Thymus (tissue), 11 donors: ENCODE results near the gene TBC1D16. TPM values are rescaled to one million over a fixed set of nuclear protein-coding genes. Genes with fewer than 3 reads are reported as not detected.

Experiments used
- DNase-seq, 9 donors: peaks; one replicate each; pipeline ENCODE4 v3.0.0-alpha.2; 2013; ENCODE audit warnings: low spot score in 9 of 9, low read depth in 6 of 9, missing footprints in 1 of 9
- H3K27ac ChIP-seq, 2 donors: one replicate each; pipeline ENCODE4 v1.5.1; 2013; ENCODE audit warnings: control low read depth in 1 of 2, low read depth in 1 of 2, low read length in 1 of 2, mild to moderate bottlenecking in 1 of 2, moderate library complexity in 1 of 2
- H3K27me3 ChIP-seq, 2 donors: one replicate each; pipeline ENCODE4 v1.5.1; 2013; ENCODE audit warnings: low read length in 1 of 2; ENCODE audit not compliant: control insufficient read depth in 2 of 2, insufficient read depth in 1 of 2
- H3K36me3 ChIP-seq, 2 donors: one replicate each; pipeline ENCODE4 v1.5.1; 2013; ENCODE audit warnings: low read length in 1 of 2, mild to moderate bottlenecking in 1 of 2, moderate library complexity in 1 of 2; ENCODE audit not compliant: control insufficient read depth in 2 of 2, insufficient read depth in 2 of 2
- H3K4me1 ChIP-seq, 2 donors: one replicate each; pipeline ENCODE4 v1.5.1; 2013; ENCODE audit warnings: low read length in 2 of 2; ENCODE audit not compliant: control insufficient read depth in 2 of 2, insufficient read depth in 2 of 2
- H3K4me3 ChIP-seq, 2 donors: one replicate each; pipeline ENCODE4 v1.5.1; 2013; ENCODE audit warnings: low read length in 2 of 2, control low read depth in 1 of 2, mild to moderate bottlenecking in 1 of 2
- H3K9me3 ChIP-seq, 2 donors: one replicate each; pipeline ENCODE4 v1.5.1; 2013; ENCODE audit warnings: low read length in 1 of 2, mild to moderate bottlenecking in 1 of 2; ENCODE audit not compliant: control insufficient read depth in 2 of 2, insufficient read depth in 1 of 2
- WGBS: extraction: QIAGEN DNeasy Blood & Tissue Kit; methylation state at CpG from one replicate; pipeline ENCODE4 v1.1.7; 2013; 5-methylcytosine and 5-hydroxymethylcytosine counted together
- polyA plus RNA-seq: library from polyadenylated mRNA; stranded (reverse); fragments of 200-250 nt; gene quantifications from one replicate; pipeline ENCODE4 v1.2.3, GENCODE V29; 2013
- total RNA-seq: library from RNA; stranded (reverse); fragments of 120-200 nt; gene quantifications from one replicate; pipeline ENCODE4 v1.2.4, GENCODE V29; 2013
- donor health status: healthy.

Gene TBC1D16
- total and polyA plus RNA-seq, 2 donors = 3.7 to 4.2 TPM

DNA sequence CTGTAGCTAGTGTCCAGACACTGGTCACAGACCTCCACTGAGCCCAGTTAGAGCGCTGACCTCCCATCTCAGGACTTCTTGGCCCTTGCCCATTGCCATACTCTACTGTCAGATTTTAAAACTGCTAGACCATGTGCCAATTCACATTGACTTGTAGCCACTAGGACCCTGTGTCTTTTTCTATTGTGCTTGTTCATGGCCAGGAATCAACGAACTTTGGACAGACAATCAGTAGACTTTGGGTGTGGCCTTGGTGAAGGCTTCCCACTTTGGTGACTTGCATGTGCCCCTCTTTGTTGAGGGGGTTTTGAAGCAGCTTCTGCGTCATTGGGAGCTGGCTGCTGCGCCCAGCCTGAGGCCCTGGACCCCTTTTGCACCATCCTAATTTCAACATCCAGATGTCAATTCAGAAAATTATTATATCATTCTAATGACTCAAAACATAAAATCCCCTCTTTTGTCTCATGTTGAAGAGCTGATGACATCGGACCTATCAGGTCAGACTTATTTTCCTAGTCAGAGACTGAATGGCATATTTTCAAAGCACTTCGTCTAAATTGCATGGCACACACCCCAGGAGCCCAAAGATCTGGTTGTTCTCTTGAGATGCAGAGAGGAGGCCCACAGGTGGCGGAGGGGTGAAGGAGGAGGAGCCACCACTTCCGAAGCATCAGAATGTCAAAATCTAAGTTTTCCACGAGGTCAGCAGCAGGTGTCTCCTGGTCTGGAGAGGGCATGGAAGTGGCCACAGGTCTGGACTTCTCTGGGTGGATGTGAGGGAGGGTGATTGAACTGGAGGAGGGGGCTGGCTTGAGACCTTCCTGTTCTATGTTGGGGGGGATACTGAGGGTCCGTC lies 103.0 kb downstream of the TBC1D16 start:
- DNase-seq = no peak
- no peaks in the 10 kb centered on the region for H3K36me3 ChIP-seq
- H3K27ac ChIP-seq = no peak overlapping the region
- peaks cover 37 to 87% of the 10 kb centered on the region in 2 donors for H3K27me3 ChIP-seq
- H3K9me3 ChIP-seq = peaks cover 0 to 3% of the 10 kb centered on the region in 2 donors
- H3K4me3 ChIP-seq = no peak overlapping the region
- H3K4me1 ChIP-seq = peaks cover 2 to 23% of the 10 kb centered on the region in 2 donors
- WGBS = 68% methylated on average over 10 of the region's 10 CpGs

DNA sequence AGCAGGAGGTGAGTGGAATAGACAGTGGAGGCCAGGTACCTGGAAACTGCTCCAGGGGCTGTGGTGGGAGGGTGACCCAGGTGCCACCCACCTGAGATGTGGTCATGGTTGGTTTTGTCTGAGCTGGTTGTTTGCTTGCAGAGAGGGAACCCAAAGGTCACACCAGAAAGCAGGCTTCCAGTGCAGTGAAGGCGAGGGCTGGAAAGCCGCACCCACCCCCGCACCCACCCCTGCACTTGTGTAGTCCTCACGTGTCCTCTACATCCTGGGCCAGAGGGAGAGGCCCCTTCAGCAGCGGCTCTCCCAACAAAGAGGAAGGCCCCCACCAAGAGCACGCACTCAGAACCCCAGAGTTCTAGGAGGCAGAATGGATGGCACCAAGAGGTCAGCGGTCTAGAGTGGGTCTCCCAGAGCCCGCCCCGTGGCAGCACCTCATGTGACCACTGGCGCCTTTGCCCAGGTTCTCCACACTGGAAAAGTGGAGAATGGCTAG lies 103.8 kb downstream of the TBC1D16 start:
- Histone ChIP-seq H3K4me1 (peaks cover 2 to 15% of the 10 kb centered on the region in 2 donors), H3K9me3 (peaks cover 0 to 3% of the 10 kb centered on the region in 2 donors), H3K4me3 (no peak overlapping the region), H3K27me3 (peaks cover 37 to 80% of the 10 kb centered on the region in 2 donors), H3K27ac (no peak overlapping the region), H3K36me3 (no peaks in the 10 kb centered on the region)
- DNase-seq = no peak
- 86% methylated on average over 10 of the region's 10 CpGs for WGBS

DNA sequence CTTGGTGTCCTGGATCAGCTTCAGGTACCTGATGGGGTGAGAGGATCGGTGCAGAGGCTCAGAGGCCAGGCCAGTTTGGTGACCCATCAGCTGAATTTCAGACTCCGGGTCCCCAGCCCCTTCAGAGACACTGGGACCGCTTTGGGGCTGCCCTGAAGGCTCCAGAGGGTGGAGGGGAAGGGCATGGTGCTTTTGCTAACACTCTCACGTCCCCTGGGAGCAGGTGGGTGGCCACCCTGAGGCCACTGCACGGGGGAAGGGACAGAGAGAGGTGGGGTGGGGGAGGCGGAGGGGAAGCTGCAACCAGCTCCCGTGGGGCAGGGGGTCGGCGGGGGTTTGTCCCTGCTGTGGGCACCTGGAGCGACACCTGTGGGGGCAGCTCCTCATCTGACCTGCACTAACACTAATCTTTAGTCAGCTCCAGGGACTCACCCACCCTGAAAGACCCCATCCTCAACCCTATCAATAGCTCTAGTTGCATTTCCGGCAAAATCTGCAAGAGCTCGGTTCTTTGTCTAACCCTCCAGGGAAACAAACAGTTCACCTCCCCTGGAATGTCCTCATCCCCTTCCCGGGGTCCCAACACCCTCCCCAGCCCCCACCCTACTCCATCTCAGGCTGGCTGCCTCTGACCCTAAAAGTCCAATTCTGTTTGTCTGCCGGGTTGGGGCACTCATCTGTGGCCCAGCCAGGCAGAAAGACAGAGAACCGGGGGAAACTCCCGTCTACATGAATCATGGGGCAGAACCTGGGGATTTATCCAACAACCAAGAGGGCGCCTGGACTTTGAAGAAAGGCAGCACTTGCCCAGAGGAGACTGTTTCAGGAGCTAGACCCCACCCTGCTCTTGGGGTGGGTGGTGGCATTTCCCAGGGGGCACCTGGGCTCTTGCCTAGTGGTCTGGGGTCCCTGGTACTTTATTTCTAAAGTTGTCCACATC lies 104.5 kb downstream of the TBC1D16 start:
- Histone ChIP-seq H3K4me1 (peaks cover 2 to 12% of the 10 kb centered on the region in 2 donors), H3K27me3 (peaks cover 37 to 79% of the 10 kb centered on the region in 2 donors), H3K4me3 (no peak overlapping the region), H3K36me3 (no peaks in the 10 kb centered on the region), H3K9me3 (peaks cover 0 to 3% of the 10 kb centered on the region in 2 donors), H3K27ac (no peak overlapping the region)
- DNase-seq = no peak
- WGBS = 56% methylated on average over 17 of the region's 17 CpGs

DNA sequence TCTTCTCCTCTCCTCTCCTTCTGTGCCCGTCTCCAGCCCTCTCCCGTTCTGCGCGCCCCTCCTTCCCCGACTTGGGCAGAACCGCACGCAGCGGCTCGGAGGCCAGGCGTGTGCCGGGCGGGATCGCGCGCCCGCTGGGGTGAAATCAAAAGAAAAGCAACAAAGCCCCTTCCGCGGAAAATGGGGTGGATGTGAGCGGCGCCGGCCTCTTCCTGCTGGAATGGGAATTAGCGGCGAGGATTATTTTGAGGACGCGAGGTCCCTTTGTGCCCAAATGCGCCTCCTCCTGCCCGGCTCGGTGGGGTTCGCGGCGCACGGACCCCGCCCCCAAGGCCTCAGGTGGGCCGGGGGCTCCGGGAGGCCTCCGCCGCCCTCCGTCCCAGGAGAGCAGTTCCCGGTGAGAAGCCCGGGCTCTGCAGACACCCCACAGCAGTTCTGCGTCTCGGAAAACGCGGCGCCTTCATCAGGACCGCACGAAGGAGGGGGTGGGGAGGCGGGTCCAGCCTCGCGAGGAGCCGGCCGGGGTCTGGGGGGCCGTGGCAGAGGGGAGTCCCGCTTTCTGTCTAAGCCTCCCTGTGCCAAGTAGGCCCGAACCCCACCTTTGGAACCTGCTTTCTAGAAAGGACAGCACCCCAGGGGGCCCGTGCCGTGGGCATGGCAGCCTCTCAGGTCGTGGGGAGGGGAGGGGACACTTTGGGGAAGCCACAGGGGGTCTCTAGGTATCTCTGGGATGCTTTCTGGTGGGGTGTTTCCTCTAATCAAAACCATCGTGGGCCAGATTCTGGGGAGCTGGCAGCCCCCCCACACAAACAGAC lies 105.4 kb downstream of the TBC1D16 start:
- H3K27me3 ChIP-seq = peaks cover 37 to 77% of the 10 kb centered on the region in 2 donors
- H3K27ac ChIP-seq = no peak overlapping the region
- no peak overlapping the region for H3K4me3 ChIP-seq
- no peak for DNase-seq
- H3K9me3 ChIP-seq = peaks cover 0 to 3% of the 10 kb centered on the region in 2 donors
- 4% methylated on average over 59 of the region's 59 CpGs for WGBS
- no peaks in the 10 kb centered on the region for H3K36me3 ChIP-seq
- peaks cover 2 to 12% of the 10 kb centered on the region in 2 donors for H3K4me1 ChIP-seq

DNA sequence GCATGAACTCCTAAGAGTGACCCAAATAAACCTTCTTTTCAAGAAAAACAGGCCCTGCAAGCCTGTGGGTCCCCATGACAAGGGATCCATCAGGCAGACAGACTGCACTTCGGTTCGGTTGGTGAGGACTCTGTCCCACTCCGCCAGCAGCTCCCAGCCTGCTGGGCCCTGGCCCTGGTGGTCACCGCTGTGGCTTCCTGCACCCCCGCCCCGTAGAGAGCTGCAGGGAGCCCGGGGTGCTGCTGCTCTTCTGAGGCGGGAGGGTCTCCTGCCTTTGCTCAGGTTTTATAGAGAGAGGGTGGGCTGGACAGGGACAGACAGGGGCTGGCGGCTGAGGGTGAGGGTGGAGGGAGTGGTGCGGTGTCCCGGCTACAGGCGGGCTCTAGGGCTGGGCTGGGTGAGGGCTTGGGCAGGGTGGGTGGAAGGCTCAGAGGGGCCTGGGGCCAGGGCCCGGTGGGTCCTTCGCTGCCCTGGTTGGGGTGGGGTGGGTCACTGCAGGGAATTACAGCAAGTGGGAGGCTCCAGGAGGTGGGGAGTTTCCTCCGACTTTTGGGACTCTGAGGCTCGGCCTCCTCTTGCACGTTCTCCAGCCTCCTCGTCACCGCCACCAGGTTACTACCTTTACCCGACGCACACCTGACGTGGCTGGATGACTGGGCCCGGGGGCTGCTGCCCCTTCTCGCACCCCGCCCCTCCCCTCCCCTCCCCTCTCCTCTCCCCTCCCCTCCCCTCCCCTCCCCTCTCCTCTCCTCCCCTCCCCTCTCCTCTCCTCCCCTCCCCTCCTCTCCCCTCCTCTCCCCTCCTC lies 106.2 kb downstream of the TBC1D16 start:
- Histone ChIP-seq H3K9me3 (peaks cover 0 to 3% of the 10 kb centered on the region in 2 donors), H3K36me3 (no peaks in the 10 kb centered on the region), H3K4me1 (peaks cover 2 to 12% of the 10 kb centered on the region in 2 donors), H3K27ac (no peak overlapping the region), H3K4me3 (no peak overlapping the region), H3K27me3 (peaks cover 37 to 72% of the 10 kb centered on the region in 2 donors)
- DNase-seq = no peak
- 87% methylated on average over 25 of the region's 25 CpGs for WGBS

DNA sequence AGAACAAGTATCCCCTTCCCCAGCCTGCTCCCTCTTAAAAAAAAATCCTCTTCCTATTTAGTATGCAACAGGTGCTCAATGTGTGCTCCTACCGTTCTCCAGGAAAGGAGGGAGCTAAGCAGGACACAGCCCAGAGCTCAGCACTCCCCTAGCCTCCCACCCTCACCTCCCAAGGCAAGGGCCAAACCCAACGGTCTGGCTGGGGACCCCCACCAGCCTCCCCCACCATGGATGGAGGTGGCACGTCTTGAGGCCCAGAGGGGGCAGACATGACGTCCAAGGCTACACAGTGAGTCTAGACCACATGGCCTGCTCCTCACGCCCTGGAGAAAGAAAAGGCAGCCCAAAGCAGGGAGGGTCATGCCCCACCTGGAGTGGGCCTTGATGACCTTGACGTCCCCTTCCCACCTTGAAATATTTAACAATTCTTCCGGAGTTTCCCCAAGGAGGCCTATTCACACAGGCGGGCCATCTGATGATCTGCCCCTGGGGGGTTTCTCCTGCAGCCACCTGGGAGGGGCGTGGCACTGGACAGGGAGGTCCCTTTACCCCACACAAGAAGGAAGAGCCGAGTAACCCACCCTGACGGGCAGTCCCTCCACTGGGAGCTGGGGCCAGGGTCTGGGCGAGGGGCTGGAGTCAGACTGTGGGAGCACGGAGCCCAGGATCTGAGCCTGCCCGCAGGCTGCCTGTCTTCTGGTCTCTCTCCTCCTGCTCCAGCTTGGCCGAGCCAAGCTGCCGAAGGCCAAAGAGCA lies 107.0 kb downstream of the TBC1D16 start:
- H3K27me3 ChIP-seq = peaks cover 37 to 68% of the 10 kb centered on the region in 2 donors
- H3K36me3 ChIP-seq = no peaks in the 10 kb centered on the region
- no peak overlapping the region for H3K27ac ChIP-seq
- no peak overlapping the region for H3K4me3 ChIP-seq
- peaks cover 2 to 7% of the 10 kb centered on the region in 2 donors for H3K4me1 ChIP-seq
- 91% methylated on average over 16 of the region's 16 CpGs for WGBS
- H3K9me3 ChIP-seq = peaks cover 0 to 3% of the 10 kb centered on the region in 2 donors
- no peak for DNase-seq

DNA sequence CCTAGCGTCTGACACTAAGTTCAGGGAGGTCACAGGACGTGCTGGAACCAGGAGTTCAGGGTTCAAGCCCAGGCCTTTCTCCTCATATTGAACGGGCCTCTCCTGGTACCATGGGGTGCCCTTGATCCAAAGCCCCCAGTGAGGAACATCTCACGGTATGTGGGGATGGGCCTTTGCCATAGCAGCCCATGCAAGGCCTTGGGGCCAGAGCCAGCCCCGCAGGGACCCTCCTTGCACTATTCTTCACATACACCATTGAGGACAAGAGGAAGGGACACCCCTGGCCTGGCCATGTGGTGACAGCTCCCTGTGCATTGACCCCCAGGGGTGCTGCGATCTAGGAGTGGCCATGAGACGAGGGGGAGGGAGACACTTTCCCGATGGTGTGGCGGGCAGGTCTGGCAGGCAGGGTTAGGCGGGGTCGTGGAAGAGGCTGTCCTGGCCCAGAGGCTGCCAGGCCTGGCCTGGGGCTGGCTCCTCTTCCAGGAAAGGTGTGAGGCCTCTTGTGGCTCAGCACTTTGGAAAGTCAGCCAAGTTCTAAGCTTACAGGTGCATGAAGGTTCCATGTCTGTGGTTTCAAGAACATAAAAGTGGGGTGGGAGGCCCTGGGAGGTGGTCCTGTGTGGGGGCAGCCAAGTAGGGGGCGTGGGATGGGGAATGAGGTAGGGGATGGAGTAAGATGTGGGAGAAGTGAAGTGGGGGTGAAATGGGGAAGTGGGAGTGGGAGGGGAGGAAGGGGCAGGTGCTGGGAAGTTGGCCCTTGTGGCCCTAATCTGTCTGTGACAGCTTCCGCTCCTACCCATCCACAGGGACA lies 107.8 kb downstream of the TBC1D16 start:
- Histone ChIP-seq H3K4me1 (peaks cover 0 to 3% of the 10 kb centered on the region in 2 donors), H3K4me3 (no peak overlapping the region), H3K9me3 (peaks cover 0 to 3% of the 10 kb centered on the region in 2 donors), H3K27ac (no peak overlapping the region), H3K27me3 (peaks cover 36 to 61% of the 10 kb centered on the region in 2 donors), H3K36me3 (no peaks in the 10 kb centered on the region)
- 84% methylated on average over 13 of the region's 13 CpGs for WGBS
- DNase-seq = no peak
